ENCODE results near the gene IFNG.

Gene IFNG

GRCh38 chr12:68111995-68112394, 47.5 kb downstream of the IFNG start:
- H3K9ac ChIP-seq (ENCODE audit: low read length): no peak overlapping the region
- H3K4me1 ChIP-seq (ENCODE audit: control insufficient read depth, low read depth, low read length): no peaks in the 10 kb centered on the region
- H3K27ac ChIP-seq (ENCODE audit: low read length): no peak overlapping the region
- no peak overlapping the region for H3K4me3 ChIP-seq (ENCODE audit: low read length)
- no peaks in the 10 kb centered on the region for H3K36me3 ChIP-seq (ENCODE audit: control insufficient read depth, low read depth, low read length)
- H3K27me3 ChIP-seq (ENCODE audit: control insufficient read depth, insufficient read depth, low read length): no peaks in the 10 kb centered on the region
- no peaks in the 10 kb centered on the region for H3K9me3 ChIP-seq (ENCODE audit: control insufficient read depth, low read depth, low read length)

GRCh38 chr12:68109444-68110217, 49.9 kb downstream of the IFNG start:
- H3K36me3 ChIP-seq (ENCODE audit: control insufficient read depth, low read depth, low read length): no peaks in the 10 kb centered on the region
- no peaks in the 10 kb centered on the region for H3K9me3 ChIP-seq (ENCODE audit: control insufficient read depth, low read depth, low read length)
- no peaks in the 10 kb centered on the region for H3K27me3 ChIP-seq (ENCODE audit: control insufficient read depth, insufficient read depth, low read length)
- H3K9ac ChIP-seq (ENCODE audit: low read length): no peak overlapping the region
- no peak overlapping the region for H3K27ac ChIP-seq (ENCODE audit: low read length)
- no peaks in the 10 kb centered on the region for H3K4me1 ChIP-seq (ENCODE audit: control insufficient read depth, low read depth, low read length)
- no peak overlapping the region for H3K4me3 ChIP-seq (ENCODE audit: low read length)

GRCh38 chr12:68109001-68109400, 50.5 kb downstream of the IFNG start:
- H3K9me3 ChIP-seq (ENCODE audit: control insufficient read depth, low read depth, low read length): no peaks in the 10 kb centered on the region
- H3K4me1 ChIP-seq (ENCODE audit: control insufficient read depth, low read depth, low read length): no peaks in the 10 kb centered on the region
- no peak overlapping the region for H3K4me3 ChIP-seq (ENCODE audit: low read length)
- H3K27me3 ChIP-seq (ENCODE audit: control insufficient read depth, insufficient read depth, low read length): no peaks in the 10 kb centered on the region
- H3K27ac ChIP-seq (ENCODE audit: low read length): no peak overlapping the region
- H3K36me3 ChIP-seq (ENCODE audit: control insufficient read depth, low read depth, low read length): no peaks in the 10 kb centered on the region
- no peak overlapping the region for H3K9ac ChIP-seq (ENCODE audit: low read length)

- Histone ChIP-seq H3K9me3 (ENCODE audit: control insufficient read depth, low read depth, low read length) (no peaks in the 10 kb centered on the region), H3K27ac (ENCODE audit: low read length) (no peak overlapping the region), H3K4me1 (ENCODE audit: control insufficient read depth, low read depth, low read length) (no peaks in the 10 kb centered on the region), H3K9ac (ENCODE audit: low read length) (no peak overlapping the region), H3K4me3 (ENCODE audit: low read length) (no peak overlapping the region), H3K36me3 (ENCODE audit: control insufficient read depth, low read depth, low read length) (no peaks in the 10 kb centered on the region), H3K27me3 (ENCODE audit: control insufficient read depth, insufficient read depth, low read length) (no peaks in the 10 kb centered on the region)
Observed at GRCh38 chr12:68106660-68107059, 52.9 kb downstream of the IFNG start.

- no peaks in the 10 kb centered on the region for H3K27me3 ChIP-seq (ENCODE audit: control insufficient read depth, insufficient read depth, low read length)
- no peak overlapping the region for H3K9ac ChIP-seq (ENCODE audit: low read length)
- H3K4me3 ChIP-seq (ENCODE audit: low read length): no peak overlapping the region
- no peaks in the 10 kb centered on the region for H3K9me3 ChIP-seq (ENCODE audit: control insufficient read depth, low read depth, low read length)
- H3K27ac ChIP-seq (ENCODE audit: low read length): no peak overlapping the region
- H3K4me1 ChIP-seq (ENCODE audit: control insufficient read depth, low read depth, low read length): no peaks in the 10 kb centered on the region
- no peaks in the 10 kb centered on the region for H3K36me3 ChIP-seq (ENCODE audit: control insufficient read depth, low read depth, low read length)
Observed at GRCh38 chr12:68106160-68106559, 53.4 kb downstream of the IFNG start.
